A549 (cell line): ENCODE results near the gene KIR2DL1.

Experiments
- BHLHE40 ChIP-seq: IDR thresholded peaks from 2 replicates; pipeline ENCODE4 v1.6.1; 2012; ENCODE audit warnings: low read depth, low read length, inconsistent platforms
- CBX2 ChIP-seq: fragments of 200-600 bp; sonication (generic); IDR thresholded peaks from 2 replicates; pipeline ENCODE4 v1.6.1; 2016; ENCODE audit warnings: low read depth, mild to moderate bottlenecking, borderline replicate concordance
- CEBPB ChIP-seq, 2 experiments: fragments of >200 bp in 1 of 2; sonication (Bioruptor Twin) in 1 of 2; formaldehyde crosslinking in 1 of 2; IDR thresholded peaks; 2 replicates each; pipeline ENCODE4 v1.6.1; 2012 to 2016
- MYC ChIP-seq: IDR thresholded peaks from 2 replicates; pipeline ENCODE4 v1.6.1; 2012; ENCODE audit warnings: mild to moderate bottlenecking, inconsistent platforms, low read length, improper control_type of control experiment, borderline replicate concordance
- PBX3 ChIP-seq: IDR thresholded peaks from 2 replicates; pipeline ENCODE4 v1.6.1; 2012
- POLR2A ChIP-seq: IDR thresholded peaks from 2 replicates; pipeline ENCODE4 v1.6.1; 2012; ENCODE audit warnings: mild to moderate bottlenecking, low read length
- RNF2 ChIP-seq: fragments of 200-600 bp; sonication (generic); IDR thresholded peaks from 2 replicates; pipeline ENCODE4 v1.6.1; 2016; ENCODE audit warnings: low read depth, mild to moderate bottlenecking, antibody characterized with exemption, moderate library complexity, borderline replicate concordance
- SREBF2 ChIP-seq: fragments of 450-650 bp; IDR thresholded peaks from 2 replicates; pipeline ENCODE4 v1.6.1; 2014; ENCODE audit warnings: mild to moderate bottlenecking, moderate library complexity
- USF2 ChIP-seq: fragments of 450-650 bp; IDR thresholded peaks from 2 replicates; pipeline ENCODE4 v1.6.1; 2014; ENCODE audit warnings: antibody characterized with exemption
- TF ChIP-seq, protein P1 (sequence below): fragments of >200 bp; sonication (Bioruptor Twin); formaldehyde crosslinking; IDR thresholded peaks from 3 replicates; pipeline ENCODE4 v1.5.1; 2016
- TF ChIP-seq, protein P2 (sequence below): fragments of 200-600 bp; sonication (generic); IDR thresholded peaks from 2 replicates; pipeline ENCODE4 v1.6.1; 2016; ENCODE audit warnings: antibody characterized with exemption, mild to moderate bottlenecking, moderate library complexity
- TF ChIP-seq, protein P3 (sequence below): IDR thresholded peaks from 2 replicates; pipeline ENCODE4 v1.6.1; 2012

- TF ChIP-seq, protein P1, sequence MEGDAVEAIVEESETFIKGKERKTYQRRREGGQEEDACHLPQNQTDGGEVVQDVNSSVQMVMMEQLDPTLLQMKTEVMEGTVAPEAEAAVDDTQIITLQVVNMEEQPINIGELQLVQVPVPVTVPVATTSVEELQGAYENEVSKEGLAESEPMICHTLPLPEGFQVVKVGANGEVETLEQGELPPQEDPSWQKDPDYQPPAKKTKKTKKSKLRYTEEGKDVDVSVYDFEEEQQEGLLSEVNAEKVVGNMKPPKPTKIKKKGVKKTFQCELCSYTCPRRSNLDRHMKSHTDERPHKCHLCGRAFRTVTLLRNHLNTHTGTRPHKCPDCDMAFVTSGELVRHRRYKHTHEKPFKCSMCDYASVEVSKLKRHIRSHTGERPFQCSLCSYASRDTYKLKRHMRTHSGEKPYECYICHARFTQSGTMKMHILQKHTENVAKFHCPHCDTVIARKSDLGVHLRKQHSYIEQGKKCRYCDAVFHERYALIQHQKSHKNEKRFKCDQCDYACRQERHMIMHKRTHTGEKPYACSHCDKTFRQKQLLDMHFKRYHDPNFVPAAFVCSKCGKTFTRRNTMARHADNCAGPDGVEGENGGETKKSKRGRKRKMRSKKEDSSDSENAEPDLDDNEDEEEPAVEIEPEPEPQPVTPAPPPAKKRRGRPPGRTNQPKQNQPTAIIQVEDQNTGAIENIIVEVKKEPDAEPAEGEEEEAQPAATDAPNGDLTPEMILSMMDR = no peak
- TF ChIP-seq, protein P2, sequence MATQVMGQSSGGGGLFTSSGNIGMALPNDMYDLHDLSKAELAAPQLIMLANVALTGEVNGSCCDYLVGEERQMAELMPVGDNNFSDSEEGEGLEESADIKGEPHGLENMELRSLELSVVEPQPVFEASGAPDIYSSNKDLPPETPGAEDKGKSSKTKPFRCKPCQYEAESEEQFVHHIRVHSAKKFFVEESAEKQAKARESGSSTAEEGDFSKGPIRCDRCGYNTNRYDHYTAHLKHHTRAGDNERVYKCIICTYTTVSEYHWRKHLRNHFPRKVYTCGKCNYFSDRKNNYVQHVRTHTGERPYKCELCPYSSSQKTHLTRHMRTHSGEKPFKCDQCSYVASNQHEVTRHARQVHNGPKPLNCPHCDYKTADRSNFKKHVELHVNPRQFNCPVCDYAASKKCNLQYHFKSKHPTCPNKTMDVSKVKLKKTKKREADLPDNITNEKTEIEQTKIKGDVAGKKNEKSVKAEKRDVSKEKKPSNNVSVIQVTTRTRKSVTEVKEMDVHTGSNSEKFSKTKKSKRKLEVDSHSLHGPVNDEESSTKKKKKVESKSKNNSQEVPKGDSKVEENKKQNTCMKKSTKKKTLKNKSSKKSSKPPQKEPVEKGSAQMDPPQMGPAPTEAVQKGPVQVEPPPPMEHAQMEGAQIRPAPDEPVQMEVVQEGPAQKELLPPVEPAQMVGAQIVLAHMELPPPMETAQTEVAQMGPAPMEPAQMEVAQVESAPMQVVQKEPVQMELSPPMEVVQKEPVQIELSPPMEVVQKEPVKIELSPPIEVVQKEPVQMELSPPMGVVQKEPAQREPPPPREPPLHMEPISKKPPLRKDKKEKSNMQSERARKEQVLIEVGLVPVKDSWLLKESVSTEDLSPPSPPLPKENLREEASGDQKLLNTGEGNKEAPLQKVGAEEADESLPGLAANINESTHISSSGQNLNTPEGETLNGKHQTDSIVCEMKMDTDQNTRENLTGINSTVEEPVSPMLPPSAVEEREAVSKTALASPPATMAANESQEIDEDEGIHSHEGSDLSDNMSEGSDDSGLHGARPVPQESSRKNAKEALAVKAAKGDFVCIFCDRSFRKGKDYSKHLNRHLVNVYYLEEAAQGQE = no peak
- TF ChIP-seq RNF2 = no peak
- no peak for TF ChIP-seq BHLHE40
- TF ChIP-seq POLR2A = no peak
- no peak for TF ChIP-seq SREBF2
- TF ChIP-seq, protein P3, sequence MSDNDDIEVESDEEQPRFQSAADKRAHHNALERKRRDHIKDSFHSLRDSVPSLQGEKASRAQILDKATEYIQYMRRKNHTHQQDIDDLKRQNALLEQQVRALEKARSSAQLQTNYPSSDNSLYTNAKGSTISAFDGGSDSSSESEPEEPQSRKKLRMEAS = no peak
- TF ChIP-seq MYC = no peak
- no peak for TF ChIP-seq CBX2
- no peak for TF ChIP-seq PBX3
- TF ChIP-seq USF2 = no peak
- TF ChIP-seq CEBPB (IDR thresholded peaks at IDR 0.05) = no peak
These were observed 48.3 kb downstream of the KIR2DL1 start for GRCh38 chr19:54817670-54818536.
